Fibroblast of lung (primary cell): ENCODE data around the gene PLPP1. TPM values are rescaled to one million over a fixed set of nuclear protein-coding genes. Genes with fewer than 3 reads are reported as not detected.
A peak's percentile ranks its signal among the peaks of the same experiment; 100 is the strongest.

Experiments used
- DNase-seq, 2 donors: peaks; one replicate each; pipeline versions ENCODE4 v3.0.0 to v3.0.0-alpha.2; 2010; ENCODE audit warnings: low read depth in 2 of 2
- H2AFZ ChIP-seq: 2 replicates; pipeline ENCODE4 v1.5.1; 2012; ENCODE audit warnings: low read length, control low read depth, inconsistent platforms
- H3K27ac ChIP-seq: 2 replicates; pipeline ENCODE4 v1.5.1; 2011; ENCODE audit warnings: low read length, control low read depth; ENCODE audit not compliant: insufficient read depth
- H3K27me3 ChIP-seq: 2 replicates; pipeline ENCODE4 v1.5.1; 2011; ENCODE audit warnings: mild to moderate bottlenecking, low read length; ENCODE audit not compliant: control insufficient read depth, insufficient read depth
- H3K36me3 ChIP-seq: 2 replicates; pipeline ENCODE4 v1.5.1; 2011; ENCODE audit warnings: low read length; ENCODE audit not compliant: control insufficient read depth, insufficient read depth
- H3K4me1 ChIP-seq: 2 replicates; pipeline ENCODE4 v1.5.1; 2011; ENCODE audit warnings: low read length; ENCODE audit not compliant: control insufficient read depth, insufficient read depth; ENCODE audit errors: extremely low read depth
- H3K4me2 ChIP-seq: 2 replicates; pipeline ENCODE4 v1.5.1; 2011; ENCODE audit warnings: low read length, control low read depth; ENCODE audit not compliant: insufficient read depth; ENCODE audit errors: extremely low read depth
- H3K4me3 ChIP-seq, 4 experiments: fragments of 200-600 bp in 1 of 4; sonication (generic) in 1 of 4; replicated peaks in 1 of 4; 2 replicates each; pipeline ENCODE4 v1.5.1; 2011 to 2016; ENCODE audit warnings: low read length in 4 of 4, low read depth in 3 of 4, mild to moderate bottlenecking in 3 of 4, control low read depth in 2 of 4, inconsistent platforms in 1 of 4, mixed read lengths in 1 of 4; ENCODE audit not compliant: insufficient read depth in 1 of 4; ENCODE audit errors: control extremely low read depth in 1 of 4
- H3K79me2 ChIP-seq: 2 replicates; pipeline ENCODE4 v1.5.1; 2012; ENCODE audit warnings: mild to moderate bottlenecking, low read length, inconsistent platforms; ENCODE audit not compliant: control insufficient read depth, insufficient read depth
- H3K9ac ChIP-seq: 2 replicates; pipeline ENCODE4 v1.5.1; 2011; ENCODE audit warnings: mild to moderate bottlenecking, low read length, control low read depth; ENCODE audit not compliant: insufficient read depth
- H3K9me3 ChIP-seq: 2 replicates; pipeline ENCODE4 v1.5.1; 2012; ENCODE audit warnings: low read depth, low read length; ENCODE audit not compliant: control insufficient read depth, insufficient read depth
- H4K20me1 ChIP-seq: 2 replicates; pipeline ENCODE4 v1.5.1; 2011; ENCODE audit warnings: low read length; ENCODE audit not compliant: control insufficient read depth, insufficient read depth; ENCODE audit errors: extremely low read depth
- EZH2 ChIP-seq: IDR thresholded peaks from 2 replicates; pipeline ENCODE4 v1.5.1; 2012; ENCODE audit warnings: low read length, control low read depth, mild to moderate bottlenecking; ENCODE audit errors: missing control alignments
- polyA plus RNA-seq, 2 donors: library from polyadenylated mRNA; depleted of rRNA in 1 of 2; stranded (reverse) in 1 of 2; unstranded in 1 of 2; fragments of >200 nt; gene quantifications; 2 replicates each; pipeline ENCODE4 v1.2.1, GENCODE V29; 2011 to 2012; ENCODE audit warnings: missing spikeins in 1 of 2
- total RNA-seq: library from RNA; depleted of rRNA; stranded (reverse); fragments of >200 nt; gene quantifications from 2 replicates; pipeline ENCODE4 v1.2.1, GENCODE V29; 2014
- TF ChIP-seq, protein P1 (sequence below), 2 donors: IDR thresholded peaks in 1 of 2; conservative IDR thresholded peaks in 1 of 2; 1 replicate in 1 of 2; 2 replicates in 1 of 2; pipeline ENCODE4 v1.5.1; 2011 to 2012; ENCODE audit warnings: low read length in 2 of 2, control low read depth in 1 of 2, inconsistent platforms in 1 of 2, low read depth in 1 of 2, mild to moderate bottlenecking in 1 of 2

Gene PLPP1
- total and polyA plus RNA-seq, 2 donors (not counting 1 experiment from before 2014, with no cell fraction given): 73.5 to 76.8 TPM

DNA sequence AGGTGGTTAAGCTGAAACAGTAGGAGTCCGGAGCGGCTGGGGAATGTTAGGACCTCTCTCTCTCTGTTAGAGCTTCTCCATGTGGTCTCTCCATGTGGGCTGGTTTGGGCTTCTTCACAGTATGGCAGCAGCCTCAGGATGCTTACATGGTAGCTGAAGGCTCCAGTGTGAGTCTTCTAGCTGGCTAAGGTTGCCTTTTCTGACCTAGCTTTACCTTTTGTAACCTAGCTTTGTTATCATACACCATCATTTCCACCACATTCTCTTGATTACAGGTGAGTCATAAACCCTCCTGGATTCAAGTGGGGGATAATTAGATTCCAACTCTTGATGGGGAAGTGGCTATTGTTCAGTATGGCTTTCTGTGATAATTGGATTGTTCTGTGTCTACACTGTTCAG lies 128.5 kb downstream of the PLPP1 start:
- DNase-seq: no peak
- TF ChIP-seq, protein P1, sequence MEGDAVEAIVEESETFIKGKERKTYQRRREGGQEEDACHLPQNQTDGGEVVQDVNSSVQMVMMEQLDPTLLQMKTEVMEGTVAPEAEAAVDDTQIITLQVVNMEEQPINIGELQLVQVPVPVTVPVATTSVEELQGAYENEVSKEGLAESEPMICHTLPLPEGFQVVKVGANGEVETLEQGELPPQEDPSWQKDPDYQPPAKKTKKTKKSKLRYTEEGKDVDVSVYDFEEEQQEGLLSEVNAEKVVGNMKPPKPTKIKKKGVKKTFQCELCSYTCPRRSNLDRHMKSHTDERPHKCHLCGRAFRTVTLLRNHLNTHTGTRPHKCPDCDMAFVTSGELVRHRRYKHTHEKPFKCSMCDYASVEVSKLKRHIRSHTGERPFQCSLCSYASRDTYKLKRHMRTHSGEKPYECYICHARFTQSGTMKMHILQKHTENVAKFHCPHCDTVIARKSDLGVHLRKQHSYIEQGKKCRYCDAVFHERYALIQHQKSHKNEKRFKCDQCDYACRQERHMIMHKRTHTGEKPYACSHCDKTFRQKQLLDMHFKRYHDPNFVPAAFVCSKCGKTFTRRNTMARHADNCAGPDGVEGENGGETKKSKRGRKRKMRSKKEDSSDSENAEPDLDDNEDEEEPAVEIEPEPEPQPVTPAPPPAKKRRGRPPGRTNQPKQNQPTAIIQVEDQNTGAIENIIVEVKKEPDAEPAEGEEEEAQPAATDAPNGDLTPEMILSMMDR (conservative IDR thresholded peaks at IDR 0.05 in 1 of 2, IDR thresholded peaks at IDR 0.05 in 1 of 2; ENCODE audit: low read depth in 1 of 2, low read length in 2 of 2): no peak
- no peak for TF ChIP-seq EZH2
- Histone ChIP-seq H3K27ac (no peak overlapping the region), H2AFZ (no peak overlapping the region), H4K20me1 (no peaks in the 10 kb centered on the region), H3K4me1 (peaks cover 9% of the 10 kb centered on the region), H3K9ac (no peak overlapping the region), H3K4me2 (no peak overlapping the region), H3K4me3 (no peak overlapping the region), H3K79me2 (no peaks in the 10 kb centered on the region), H3K9me3 (no peaks in the 10 kb centered on the region), H3K27me3 (no peaks in the 10 kb centered on the region), H3K36me3 (no peaks in the 10 kb centered on the region)

- no peaks in the 10 kb centered on the region for H3K4me1 ChIP-seq
- H3K4me3 ChIP-seq: no peak overlapping the region
- no peak overlapping the region for H3K9ac ChIP-seq
- H3K4me2 ChIP-seq: no peak overlapping the region
- no peak overlapping the region for H2AFZ ChIP-seq
- no peak for DNase-seq
- no peaks in the 10 kb centered on the region for H3K27me3 ChIP-seq
- H3K27ac ChIP-seq: no peak overlapping the region
- no peak for TF ChIP-seq EZH2
- TF ChIP-seq, protein P1 (conservative IDR thresholded peaks at IDR 0.05 in 1 of 2, IDR thresholded peaks at IDR 0.05 in 1 of 2; ENCODE audit: low read depth in 1 of 2, low read length in 2 of 2): peak in 1 of 2 donors; percentile 14
- H4K20me1 ChIP-seq: no peaks in the 10 kb centered on the region
- no peaks in the 10 kb centered on the region for H3K79me2 ChIP-seq
- H3K36me3 ChIP-seq: no peaks in the 10 kb centered on the region
- no peaks in the 10 kb centered on the region for H3K9me3 ChIP-seq
Observed at GRCh38 chr5:55402199-55402598, 132.6 kb downstream of the PLPP1 start.

- H3K27me3 ChIP-seq: no peaks in the 10 kb centered on the region
- H3K9me3 ChIP-seq: no peaks in the 10 kb centered on the region
- peaks cover 3% of the 10 kb centered on the region for H3K36me3 ChIP-seq
- no peak overlapping the region for H3K4me3 ChIP-seq
- no peak overlapping the region for H3K9ac ChIP-seq
- no peak overlapping the region for H3K4me2 ChIP-seq
- TF ChIP-seq, protein P1 (conservative IDR thresholded peaks at IDR 0.05 in 1 of 2, IDR thresholded peaks at IDR 0.05 in 1 of 2; ENCODE audit: low read depth in 1 of 2, low read length in 2 of 2): no peak
- H3K27ac ChIP-seq: no peak overlapping the region
- H3K79me2 ChIP-seq: no peaks in the 10 kb centered on the region
- no peak for DNase-seq
- H3K4me1 ChIP-seq: no peaks in the 10 kb centered on the region
- H4K20me1 ChIP-seq: no peaks in the 10 kb centered on the region
- H2AFZ ChIP-seq: no peak overlapping the region
Observed at GRCh38 chr5:55393501-55394175, 141.1 kb downstream of the PLPP1 start.
